IPS-18a (cell line): ENCODE data around the gene UBALD1.

Source experiments
- H3K27ac ChIP-seq: one replicate; pipeline ENCODE4 v1.5.1; 2013; ENCODE audit warnings: low read length
- H3K27me3 ChIP-seq: one replicate; pipeline ENCODE4 v1.6.1; 2013; ENCODE audit warnings: mild to moderate bottlenecking, low read length; ENCODE audit not compliant: control insufficient read depth, insufficient read depth
- H3K36me3 ChIP-seq: one replicate; pipeline ENCODE4 v1.6.1; 2013; ENCODE audit warnings: low read depth, low read length; ENCODE audit not compliant: control insufficient read depth
- H3K4me1 ChIP-seq: one replicate; pipeline ENCODE4 v1.6.1; 2013; ENCODE audit warnings: low read depth, low read length; ENCODE audit not compliant: control insufficient read depth
- H3K4me3 ChIP-seq: one replicate; pipeline ENCODE4 v1.5.1; 2013; ENCODE audit warnings: low read length
- H3K9ac ChIP-seq: one replicate; pipeline ENCODE4 v1.6.1; 2013; ENCODE audit warnings: mild to moderate bottlenecking, low read length, moderate library complexity
- H3K9me3 ChIP-seq: one replicate; pipeline ENCODE4 v1.6.1; 2013; ENCODE audit warnings: low read depth, low read length; ENCODE audit not compliant: control insufficient read depth

UBALD1 gene

DNA sequence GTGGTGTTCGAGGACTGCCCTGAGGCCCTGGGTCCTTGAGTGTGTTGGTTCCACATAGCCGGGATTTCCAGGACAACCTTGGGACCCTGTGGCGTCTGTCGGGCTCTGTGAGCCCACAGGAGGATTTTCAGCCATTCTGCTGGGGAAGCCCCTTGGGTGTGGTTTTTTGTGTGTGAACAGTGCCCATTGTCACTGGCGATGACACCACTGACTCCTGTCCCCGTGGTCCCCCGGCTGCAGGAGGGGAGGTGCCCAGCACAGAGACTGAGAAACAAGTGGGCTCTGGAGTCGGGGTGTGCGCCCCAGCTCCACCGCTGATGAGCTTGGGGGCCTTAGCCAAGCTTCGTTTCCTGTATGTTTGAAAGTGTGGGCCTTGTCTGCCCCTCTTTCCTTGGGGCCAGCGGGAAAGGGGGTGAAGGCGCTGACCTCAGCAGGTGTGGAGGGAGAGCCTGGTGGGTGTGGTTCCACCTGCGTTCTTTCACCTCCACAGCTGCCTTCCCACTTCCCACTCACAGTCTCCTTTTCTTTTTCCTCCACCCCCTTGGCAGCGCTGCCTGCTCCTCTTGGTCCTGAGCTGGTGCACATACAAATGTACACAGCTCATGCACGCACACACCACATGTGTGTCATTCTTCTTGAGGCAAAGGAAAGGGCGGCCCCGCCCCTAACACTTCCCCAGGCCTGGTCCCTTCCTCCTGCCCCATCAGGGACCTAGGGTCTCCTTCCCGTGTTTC lies 26.1 kb upstream of the UBALD1 start:
- no peak overlapping the region for H3K27ac ChIP-seq

DNA sequence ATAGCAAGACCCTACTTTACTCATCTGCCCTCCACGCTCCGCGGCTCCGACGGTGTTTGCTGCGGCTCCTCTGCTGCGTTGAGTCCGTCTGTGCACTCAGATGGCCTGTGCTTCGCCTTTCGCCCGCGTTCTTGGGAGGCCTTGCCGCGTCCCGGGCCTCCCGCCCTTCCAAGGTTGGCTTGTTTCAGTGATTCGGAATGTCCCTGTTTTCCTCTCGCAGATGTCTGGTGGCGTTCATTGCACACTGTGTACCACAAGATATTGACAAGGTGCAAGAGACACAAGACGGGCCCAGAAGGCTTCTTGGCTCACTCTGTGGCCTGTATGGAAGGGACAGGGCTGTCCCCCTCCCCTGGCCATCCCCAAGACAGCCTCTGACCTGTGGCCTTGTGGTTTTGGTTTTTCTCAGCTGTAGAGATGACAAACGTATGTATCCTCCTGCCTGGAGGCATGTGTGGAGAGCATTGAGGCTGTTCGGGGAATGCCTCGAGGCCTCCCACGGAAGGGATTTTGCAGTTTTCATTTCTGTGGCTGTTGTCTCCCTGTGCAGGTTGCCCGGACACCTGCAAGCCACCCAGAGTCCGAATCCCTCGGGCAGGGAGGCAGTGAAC lies 25.3 kb upstream of the UBALD1 start:
- Histone ChIP-seq H3K9me3 (no peaks in the 10 kb centered on the region), H3K36me3 (no peaks in the 10 kb centered on the region), H3K27me3 (no peaks in the 10 kb centered on the region), H3K4me1 (no peaks in the 10 kb centered on the region), H3K4me3 (no peak overlapping the region), H3K9ac (no peak overlapping the region), H3K27ac (no peak overlapping the region)

More for the DNA sequence above, 26.1 kb upstream of the UBALD1 start:
- no peaks in the 10 kb centered on the region for H3K27me3 ChIP-seq
- H3K4me1 ChIP-seq = no peaks in the 10 kb centered on the region
- H3K4me3 ChIP-seq = no peak overlapping the region
- no peak overlapping the region for H3K9ac ChIP-seq
- H3K9me3 ChIP-seq = no peaks in the 10 kb centered on the region
- no peaks in the 10 kb centered on the region for H3K36me3 ChIP-seq

DNA sequence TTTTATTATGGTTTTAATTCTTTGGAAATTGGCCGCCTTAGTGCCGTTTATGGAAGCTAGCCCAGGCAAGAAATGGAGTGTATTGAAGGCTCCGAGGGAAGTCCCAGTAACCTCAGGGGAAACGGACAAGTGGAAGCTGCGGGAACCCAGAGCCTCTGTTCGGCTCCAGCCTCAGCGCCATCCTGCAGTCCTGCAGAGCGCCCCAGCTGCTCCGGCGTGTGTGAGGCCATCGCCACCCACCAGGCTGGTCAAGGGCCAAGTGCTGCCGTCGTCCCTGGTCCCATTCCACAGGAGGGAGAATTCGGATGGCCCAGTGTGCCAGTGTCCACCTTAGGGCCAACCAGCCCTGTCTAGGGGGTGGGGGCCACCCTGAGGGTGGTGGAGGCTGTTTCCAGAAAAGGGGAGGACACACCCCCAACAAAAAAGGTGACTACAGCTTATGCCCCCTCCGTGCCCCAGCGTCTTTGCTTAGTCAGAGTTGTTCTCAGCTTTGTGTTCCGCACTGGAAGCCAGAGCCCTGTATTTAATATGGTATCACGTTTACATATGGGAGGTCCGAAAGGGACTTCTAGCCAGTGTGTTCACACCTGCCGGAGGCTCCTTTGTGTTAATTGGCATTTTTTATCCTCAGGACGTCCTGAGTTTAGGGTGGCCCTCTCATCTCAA lies 22.9 kb upstream of the UBALD1 start:
- no peak overlapping the region for H3K4me3 ChIP-seq
- no peaks in the 10 kb centered on the region for H3K27me3 ChIP-seq
- no peaks in the 10 kb centered on the region for H3K9me3 ChIP-seq
- H3K36me3 ChIP-seq = peaks cover 6% of the 10 kb centered on the region
- H3K27ac ChIP-seq = no peak overlapping the region
- H3K9ac ChIP-seq = no peak overlapping the region
- no peaks in the 10 kb centered on the region for H3K4me1 ChIP-seq

DNA sequence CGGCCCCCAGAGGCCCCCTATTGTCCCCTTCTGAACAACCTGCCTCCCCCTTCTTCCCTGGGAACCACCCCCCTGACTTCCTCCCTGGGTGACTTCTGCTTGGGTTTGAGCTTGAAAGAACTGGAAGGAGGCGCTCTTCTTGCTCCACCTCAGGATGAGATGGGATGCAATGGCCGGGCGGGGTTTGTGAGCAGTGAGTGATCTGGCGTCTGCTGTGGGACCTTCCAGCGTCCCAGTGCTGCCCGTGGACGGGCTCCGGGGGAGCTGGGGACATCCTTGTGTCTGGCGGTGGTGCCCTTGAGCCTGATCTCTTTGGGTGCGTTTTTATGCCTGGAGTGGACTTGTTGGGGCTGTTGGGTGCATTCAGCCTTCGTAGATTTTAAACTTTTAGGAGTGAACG lies 21.5 kb upstream of the UBALD1 start:
- Histone ChIP-seq H3K9me3 (peaks cover 4% of the 10 kb centered on the region), H3K4me3 (no peak overlapping the region), H3K4me1 (no peaks in the 10 kb centered on the region), H3K27ac (no peak overlapping the region), H3K9ac (no peak overlapping the region), H3K36me3 (peaks cover 6% of the 10 kb centered on the region), H3K27me3 (no peaks in the 10 kb centered on the region)

DNA sequence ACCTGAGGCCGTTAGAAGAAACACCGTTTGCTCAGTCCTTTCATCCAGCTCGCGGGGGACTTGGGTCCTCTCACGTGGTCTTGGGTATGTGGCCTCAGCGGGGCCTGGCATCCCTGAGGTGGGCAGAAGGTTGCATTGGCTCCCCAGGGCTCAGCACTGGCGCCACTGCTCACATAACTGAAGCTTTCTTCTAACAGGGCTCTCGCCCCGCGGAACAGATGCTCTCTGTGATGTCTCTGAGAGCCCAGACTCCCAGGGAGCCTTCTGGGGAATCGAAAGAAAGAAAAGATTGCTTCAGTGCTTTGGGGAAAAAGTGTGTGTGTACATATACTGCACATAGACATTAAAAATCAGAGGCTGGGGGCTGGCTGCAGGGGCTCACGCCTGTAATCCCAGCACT lies 20.1 kb upstream of the UBALD1 start:
- Histone ChIP-seq H3K27ac (no peak overlapping the region), H3K36me3 (peaks cover 6% of the 10 kb centered on the region), H3K9ac (no peak overlapping the region)

DNA sequence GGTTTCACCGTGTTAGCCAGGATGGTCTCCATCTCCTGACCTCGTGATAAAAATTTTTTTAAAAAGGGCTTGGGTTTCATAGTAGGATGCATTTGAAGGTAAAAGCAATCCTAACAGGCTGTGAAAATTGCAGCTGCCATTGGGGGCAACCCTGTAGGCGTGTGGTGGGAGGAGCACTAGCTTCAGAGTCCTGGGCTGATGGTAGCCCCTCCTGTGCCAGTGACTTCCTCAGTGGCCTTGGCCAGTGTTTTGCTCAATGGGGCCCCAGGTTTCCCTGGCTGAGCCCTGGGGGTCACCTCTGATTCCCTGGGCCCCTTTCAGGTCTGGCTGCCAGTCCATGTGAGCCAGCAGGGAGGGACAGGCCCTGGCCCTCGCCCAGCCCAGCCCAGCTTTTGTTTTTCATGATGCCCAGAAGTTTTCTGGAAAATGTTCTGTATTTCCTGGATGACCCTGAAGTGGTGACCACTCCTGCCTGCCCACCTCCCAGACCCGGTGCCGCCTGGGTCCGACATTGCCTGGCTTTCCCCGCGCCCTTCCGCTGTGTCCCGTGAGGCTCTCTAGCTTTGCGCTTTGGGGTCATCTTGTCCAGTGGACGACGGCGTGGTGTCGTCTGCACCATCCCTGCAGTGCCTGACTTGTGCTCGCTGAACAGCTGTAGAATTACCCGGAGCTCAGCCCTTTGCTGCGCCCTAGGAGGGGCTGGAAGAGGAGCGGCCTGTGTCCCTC lies 19.4 kb upstream of the UBALD1 start:
- H3K9me3 ChIP-seq = peaks cover 4% of the 10 kb centered on the region
- H3K4me3 ChIP-seq = no peak overlapping the region
- no peaks in the 10 kb centered on the region for H3K27me3 ChIP-seq
- no peaks in the 10 kb centered on the region for H3K4me1 ChIP-seq
- peaks cover 6% of the 10 kb centered on the region for H3K36me3 ChIP-seq
- no peak overlapping the region for H3K27ac ChIP-seq
- H3K9ac ChIP-seq = no peak overlapping the region

More for the DNA sequence above, 20.1 kb upstream of the UBALD1 start:
- H3K4me1 ChIP-seq = no peaks in the 10 kb centered on the region
- H3K27me3 ChIP-seq = no peaks in the 10 kb centered on the region
- H3K4me3 ChIP-seq = no peak overlapping the region
- peaks cover 4% of the 10 kb centered on the region for H3K9me3 ChIP-seq

DNA sequence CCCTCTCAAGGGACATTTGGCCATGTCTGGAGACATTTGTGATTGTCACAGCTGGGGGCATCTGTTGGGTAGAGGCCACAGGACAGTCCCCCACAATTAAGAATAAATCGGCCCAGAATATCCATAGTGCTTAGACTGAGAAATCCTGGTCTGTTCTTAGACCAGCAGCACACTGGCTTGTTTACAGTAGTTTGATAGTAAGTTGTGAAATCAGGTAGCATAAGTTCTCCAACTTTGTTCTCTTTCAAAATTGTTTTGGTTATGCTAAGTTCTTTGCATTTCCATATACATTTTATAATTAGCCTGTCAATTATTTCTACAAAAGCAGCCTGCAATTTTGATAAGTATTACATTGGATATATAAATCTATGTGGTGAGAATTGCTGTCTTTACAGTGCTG lies 16.8 kb upstream of the UBALD1 start:
- Histone ChIP-seq H3K27me3 (no peaks in the 10 kb centered on the region), H3K27ac (no peak overlapping the region), H3K4me1 (no peaks in the 10 kb centered on the region), H3K4me3 (no peak overlapping the region), H3K36me3 (peaks cover 6% of the 10 kb centered on the region), H3K9me3 (peaks cover 4% of the 10 kb centered on the region), H3K9ac (no peak overlapping the region)

DNA sequence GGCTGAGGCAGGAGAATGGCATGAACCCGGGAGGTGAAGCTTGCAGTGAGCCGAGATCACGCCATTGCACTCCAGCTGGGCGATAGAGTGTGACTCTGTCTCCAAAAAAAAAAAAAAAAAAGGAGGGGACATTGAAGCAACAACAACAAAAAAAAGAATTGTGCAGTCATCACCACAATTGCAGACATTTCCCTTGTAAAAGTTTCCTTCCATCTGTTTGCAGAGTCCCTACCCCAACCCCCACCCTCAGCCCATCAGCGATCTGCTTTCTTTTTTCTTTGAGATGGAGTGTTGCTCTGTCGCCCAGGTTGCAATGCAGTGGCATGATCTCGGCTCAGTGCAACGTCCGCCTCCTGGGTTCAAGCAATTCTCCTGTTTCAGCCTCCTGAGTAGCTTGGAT lies 13.6 kb upstream of the UBALD1 start:
- peaks cover 4% of the 10 kb centered on the region for H3K9me3 ChIP-seq
- H3K27me3 ChIP-seq = no peaks in the 10 kb centered on the region
- no peak overlapping the region for H3K9ac ChIP-seq
- no peaks in the 10 kb centered on the region for H3K36me3 ChIP-seq
- H3K4me1 ChIP-seq = peaks cover 7% of the 10 kb centered on the region
- H3K4me3 ChIP-seq = no peak overlapping the region
- no peak overlapping the region for H3K27ac ChIP-seq

DNA sequence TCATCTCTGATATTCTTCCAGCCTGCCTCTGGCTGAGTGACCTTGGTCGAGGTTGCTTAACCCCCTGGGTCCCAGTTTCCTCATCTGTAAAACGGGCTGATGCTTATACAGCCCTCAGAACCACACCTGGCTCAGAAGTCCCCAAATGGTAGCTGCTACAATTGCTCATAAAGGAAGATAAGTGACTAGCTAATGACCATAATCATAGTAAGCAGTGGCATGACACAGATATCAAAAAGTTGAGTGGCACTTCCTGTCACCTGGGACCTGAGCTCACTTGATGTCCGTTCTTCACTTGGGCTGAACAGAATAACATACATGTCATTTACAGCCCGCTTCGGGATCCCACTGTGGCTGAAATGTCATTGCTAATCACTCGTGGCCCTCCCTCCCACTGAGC lies 11.7 kb upstream of the UBALD1 start:
- no peak overlapping the region for H3K27ac ChIP-seq
- H3K36me3 ChIP-seq = no peaks in the 10 kb centered on the region
- H3K9me3 ChIP-seq = no peaks in the 10 kb centered on the region
- H3K4me3 ChIP-seq = peak overlapping the region; percentile 68
- H3K9ac ChIP-seq = no peak overlapping the region
- peaks cover 7% of the 10 kb centered on the region for H3K4me1 ChIP-seq
- H3K27me3 ChIP-seq = no peaks in the 10 kb centered on the region

DNA sequence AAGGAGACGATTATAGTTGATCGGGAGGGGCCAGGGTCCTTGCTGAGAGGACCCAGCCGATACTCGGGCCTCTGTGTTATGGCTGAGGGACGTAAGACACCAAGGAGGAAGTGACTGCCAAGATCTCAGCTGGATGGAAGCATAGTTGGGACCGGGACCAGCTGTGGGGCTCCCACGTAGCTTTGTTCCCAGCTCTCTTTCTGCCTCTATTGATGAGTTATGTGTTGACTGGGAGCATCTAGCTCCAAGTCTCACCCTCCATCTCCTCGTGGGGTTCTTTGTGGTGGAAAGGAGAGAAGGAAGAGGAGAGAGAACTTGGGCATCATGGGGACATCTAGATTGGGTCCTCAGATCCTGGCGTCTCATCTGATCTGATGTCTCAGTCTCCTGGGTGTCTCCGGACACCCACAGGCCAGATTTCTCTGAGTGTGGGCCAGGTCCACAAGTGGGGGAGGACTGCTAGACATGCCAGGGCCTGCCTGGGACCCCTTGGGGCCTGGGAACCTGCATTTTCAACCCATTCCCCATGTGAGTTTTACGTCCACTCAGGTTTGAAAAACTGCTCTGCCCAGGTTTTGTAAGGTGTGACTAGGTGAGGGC lies 11.0 kb upstream of the UBALD1 start:
- Histone ChIP-seq H3K4me3 (peak overlapping the region; percentile 68), H3K27ac (peak overlapping the region; percentile 1), H3K4me1 (peaks cover 7% of the 10 kb centered on the region), H3K9me3 (no peaks in the 10 kb centered on the region), H3K9ac (peak overlapping the region; percentile 90), H3K36me3 (no peaks in the 10 kb centered on the region), H3K27me3 (no peaks in the 10 kb centered on the region)
